ENCODE data around the gene OCRL. TPM values are rescaled to one million over a fixed set of nuclear protein-coding genes. Genes with fewer than 3 reads are reported as not detected.

The OCRL gene
- total RNA-seq, 1 donor from 2014 or later: 25.3 TPM

- Mint-ChIP-seq H3K9me3 (peaks cover 12% of the 10 kb centered on the region), H3K27me3 (ENCODE audit: insufficient read depth, low read depth) (peaks cover 7% of the 10 kb centered on the region)
These were observed 101.4 kb downstream of the OCRL start for GRCh38 chrX:129641469-129641868.

GRCh38 chrX:129641941-129642340 is 101.9 kb downstream of the OCRL start:
- Histone ChIP-seq H3K27ac (no peak overlapping the region), H3K36me3 (no peaks in the 10 kb centered on the region), H3F3A (ENCODE audit: low read depth) (no peaks in the 10 kb centered on the region), H3K4me1 (no peaks in the 10 kb centered on the region), H3K4me2 (no peak overlapping the region), H3K9ac (no peak overlapping the region), H4K20me1 (ENCODE audit: low read depth) (no peaks in the 10 kb centered on the region), H3K79me2 (ENCODE audit: low read depth) (no peaks in the 10 kb centered on the region), H3K4me3 (no peak overlapping the region), H2AFZ (replicated peaks) (no peak overlapping the region), H3K27me3 (no peaks in the 10 kb centered on the region), H3K9me3 (ENCODE audit: low read depth) (no peaks in the 10 kb centered on the region)
- Mint-ChIP-seq H3K4me3 (no peak overlapping the region), H3K9me3 (peaks cover 12% of the 10 kb centered on the region), H3K27ac (no peak overlapping the region), H3K36me3 (no peaks in the 10 kb centered on the region), H3K27me3 (ENCODE audit: insufficient read depth, low read depth) (peaks cover 7% of the 10 kb centered on the region), H3K4me1 (peaks cover 25% of the 10 kb centered on the region)
- TF ChIP-seq EZH2 (IDR thresholded peaks at IDR 0.05): no peak
- TF ChIP-seq CTCF (IDR thresholded peaks at IDR 0.05): no peak
- TF ChIP-seq EZH2phosphoT487 (IDR thresholded peaks at IDR 0.05): no peak
- DNase-seq (ENCODE audit: low spot score): no peak

More at GRCh38 chrX:129641469-129641868, 101.4 kb downstream of the OCRL start:
- H3K4me1 Mint-ChIP-seq: peaks cover 28% of the 10 kb centered on the region
- no peaks in the 10 kb centered on the region for H3K36me3 ChIP-seq
- no peak for DNase-seq (ENCODE audit: low spot score)
- H3K27ac Mint-ChIP-seq: no peak overlapping the region
- H4K20me1 ChIP-seq (ENCODE audit: low read depth): no peaks in the 10 kb centered on the region
- no peak overlapping the region for H3K4me3 Mint-ChIP-seq
- H3K27ac ChIP-seq: no peak overlapping the region
- H3F3A ChIP-seq (ENCODE audit: low read depth): no peaks in the 10 kb centered on the region
- H3K27me3 ChIP-seq: no peaks in the 10 kb centered on the region
- no peak overlapping the region for H3K9ac ChIP-seq
- H3K4me1 ChIP-seq: no peaks in the 10 kb centered on the region
- no peaks in the 10 kb centered on the region for H3K79me2 ChIP-seq (ENCODE audit: low read depth)
- no peak overlapping the region for H3K4me3 ChIP-seq
- TF ChIP-seq EZH2phosphoT487 (IDR thresholded peaks at IDR 0.05): no peak
- no peak for TF ChIP-seq CTCF (IDR thresholded peaks at IDR 0.05)
- no peak for TF ChIP-seq EZH2 (IDR thresholded peaks at IDR 0.05)
- H3K4me2 ChIP-seq: no peak overlapping the region
- no peaks in the 10 kb centered on the region for H3K36me3 Mint-ChIP-seq
- H2AFZ ChIP-seq (replicated peaks): no peak overlapping the region
- H3K9me3 ChIP-seq (ENCODE audit: low read depth): no peaks in the 10 kb centered on the region

Small RNAs within 50 kb of the gene (small RNA-seq; reads per million reads assigned to genes)
- gene RF01169: not detected

Other genes starting within 250 kb of the OCRL start
- 92.1 and 149 TPM in 2 replicates for gene SMARCA1, start 16.8 kb upstream of the OCRL start, total RNA-seq (ENCODE audit: low replicate concordance)
- 0.22 and 0.46 TPM in 2 replicates for gene APLN, start 114.7 kb downstream of the OCRL start, total RNA-seq (ENCODE audit: low replicate concordance)
- 0.19 and 1.7 TPM in 2 replicates for gene XPNPEP2, start 198.7 kb downstream of the OCRL start, total RNA-seq (ENCODE audit: low replicate concordance)
- not detected in 2 replicates for gene SASH3, start 239.7 kb downstream of the OCRL start, total RNA-seq (ENCODE audit: low replicate concordance)